HEK293 (cell line): Measurements from ENCODE around the gene C16orf86.

Experiments used
- FEZF1 ChIP-seq: fragments of 450-650 bp; formaldehyde crosslinking; IDR thresholded peaks from 2 replicates; pipeline ENCODE4 v1.5.1; 2016; ENCODE audit warnings: missing biosample characterization, missing genetic modification characterization
- GLI2 ChIP-seq: fragments of 450-650 bp; formaldehyde crosslinking; IDR thresholded peaks from 2 replicates; pipeline ENCODE4; 2017; ENCODE audit warnings: missing biosample characterization, missing genetic modification characterization, low read depth, borderline replicate concordance
- HOXC10 ChIP-seq: sonication (generic); formaldehyde crosslinking; IDR thresholded peaks from 2 replicates; pipeline ENCODE4 v1.8.1; 2023; ENCODE audit warnings: mild to moderate bottlenecking, missing genetic modification reagents
- KLF8 ChIP-seq: fragments of 450-650 bp; formaldehyde crosslinking; IDR thresholded peaks from 2 replicates; pipeline ENCODE4 v1.5.1; 2016; ENCODE audit warnings: missing biosample characterization, missing genetic modification characterization
- MZF1 ChIP-seq: fragments of 450-650 bp; formaldehyde crosslinking; IDR thresholded peaks from 2 replicates; pipeline ENCODE4 v1.5.1; 2017; ENCODE audit warnings: missing biosample characterization, missing genetic modification characterization, borderline replicate concordance
- SP3 ChIP-seq: fragments of 450-650 bp; formaldehyde crosslinking; IDR thresholded peaks from 2 replicates; pipeline ENCODE4 v1.5.1; 2016; ENCODE audit warnings: missing biosample characterization, missing genetic modification characterization
- SP7 ChIP-seq: fragments of 450-650 bp; formaldehyde crosslinking; IDR thresholded peaks from 2 replicates; pipeline ENCODE4 v1.5.1; 2016; ENCODE audit warnings: missing biosample characterization, missing genetic modification characterization
- ZBTB7A ChIP-seq: fragments of 450-650 bp; formaldehyde crosslinking; IDR thresholded peaks from 2 replicates; pipeline ENCODE4 v1.5.1; 2016; ENCODE audit warnings: low read depth, missing biosample characterization, missing genetic modification characterization
- ZIC2 ChIP-seq: fragments of 450-650 bp; formaldehyde crosslinking; IDR thresholded peaks from 2 replicates; pipeline ENCODE4 v1.5.1; 2016; ENCODE audit warnings: missing biosample characterization, missing genetic modification characterization
- ZNF121 ChIP-seq: fragments of 450-650 bp; formaldehyde crosslinking; IDR thresholded peaks from 2 replicates; pipeline ENCODE4 v1.5.1; 2016; ENCODE audit warnings: missing biosample characterization, missing genetic modification characterization
- ZNF146 ChIP-seq: fragments of 450-650 bp; formaldehyde crosslinking; IDR thresholded peaks from 2 replicates; pipeline ENCODE4 v1.5.1; 2016; ENCODE audit warnings: missing biosample characterization, missing genetic modification characterization
- ZNF19 ChIP-seq: fragments of 450-650 bp; formaldehyde crosslinking; IDR thresholded peaks from 2 replicates; pipeline ENCODE4; 2016; ENCODE audit warnings: missing biosample characterization, missing genetic modification characterization, low read depth
- ZNF211 ChIP-seq: fragments of 450-650 bp; formaldehyde crosslinking; IDR thresholded peaks from 2 replicates; pipeline ENCODE4 v1.5.1; 2016; ENCODE audit warnings: low read depth, missing biosample characterization, missing genetic modification characterization
- ZNF274 ChIP-seq, 2 experiments: fragments of 200-500 bp in 1 of 2; fragments of 450-650 bp in 1 of 2; sonication (Bioruptor generic) in 1 of 2; formaldehyde crosslinking in 1 of 2; IDR thresholded peaks; 2 replicates each; pipeline versions ENCODE4 v1.5.1 to v1.6.1; 2014 to 2016; ENCODE audit warnings: borderline replicate concordance in 1 of 2, inconsistent platforms in 1 of 2, low read length in 1 of 2, missing biosample characterization in 1 of 2, missing genetic modification characterization in 1 of 2
- ZNF324 ChIP-seq: fragments of 450-650 bp; formaldehyde crosslinking; IDR thresholded peaks from 2 replicates; pipeline ENCODE4 v1.5.1; 2016; ENCODE audit warnings: missing biosample characterization, missing genetic modification characterization
- ZNF416 ChIP-seq: fragments of 450-650 bp; formaldehyde crosslinking; IDR thresholded peaks from 2 replicates; pipeline ENCODE4 v1.5.1; 2016; ENCODE audit warnings: missing biosample characterization, missing genetic modification characterization
- ZNF423 ChIP-seq: fragments of 450-650 bp; formaldehyde crosslinking; IDR thresholded peaks from 2 replicates; pipeline ENCODE4 v1.5.1; 2016; ENCODE audit warnings: missing biosample characterization, missing genetic modification characterization
- ZNF501 ChIP-seq: fragments of 450-650 bp; formaldehyde crosslinking; IDR thresholded peaks from 2 replicates; pipeline ENCODE4 v1.5.1; 2016; ENCODE audit warnings: missing biosample characterization, missing genetic modification characterization
- ZNF510 ChIP-seq: fragments of 450-650 bp; formaldehyde crosslinking; IDR thresholded peaks from 2 replicates; pipeline ENCODE4 v1.5.1; 2018; ENCODE audit warnings: mild to moderate bottlenecking, missing genetic modification characterization, missing biosample characterization; ENCODE audit not compliant: insufficient replicate concordance
- ZNF514 ChIP-seq: fragments of 450-650 bp; formaldehyde crosslinking; IDR thresholded peaks from 2 replicates; pipeline ENCODE4 v1.5.1; 2016; ENCODE audit warnings: missing biosample characterization, missing genetic modification characterization
- ZNF521 ChIP-seq: fragments of 450-650 bp; formaldehyde crosslinking; IDR thresholded peaks from 2 replicates; pipeline ENCODE4 v1.5.1; 2017; ENCODE audit warnings: missing biosample characterization, mild to moderate bottlenecking, missing genetic modification characterization
- ZNF560 ChIP-seq: fragments of 450-650 bp; formaldehyde crosslinking; IDR thresholded peaks from 2 replicates; pipeline ENCODE4 v1.5.1; 2017; ENCODE audit warnings: missing biosample characterization, missing genetic modification characterization, borderline replicate concordance
- ZNF585B ChIP-seq: fragments of 450-650 bp; formaldehyde crosslinking; IDR thresholded peaks from 2 replicates; pipeline ENCODE4 v1.5.1; 2016; ENCODE audit warnings: missing biosample characterization, missing genetic modification characterization
- ZNF624 ChIP-seq: fragments of 450-650 bp; formaldehyde crosslinking; IDR thresholded peaks from 2 replicates; pipeline ENCODE4 v1.5.1; 2017; ENCODE audit warnings: missing biosample characterization, missing genetic modification characterization
- ZNF677 ChIP-seq: fragments of 450-650 bp; IDR thresholded peaks from 2 replicates; pipeline ENCODE4 v1.5.0; 2018; ENCODE audit warnings: missing biosample characterization, mild to moderate bottlenecking, missing genetic modification characterization, moderate library complexity
- ZNF701 ChIP-seq: fragments of 450-650 bp; formaldehyde crosslinking; IDR thresholded peaks from 2 replicates; pipeline ENCODE4 v1.5.1; 2016; ENCODE audit warnings: missing biosample characterization, missing genetic modification characterization
- ZNF792 ChIP-seq: fragments of 450-650 bp; formaldehyde crosslinking; IDR thresholded peaks from 2 replicates; pipeline ENCODE4 v1.5.1; 2016; ENCODE audit warnings: missing biosample characterization, missing genetic modification characterization
- ZSCAN16 ChIP-seq: fragments of 450-650 bp; formaldehyde crosslinking; IDR thresholded peaks from 2 replicates; pipeline ENCODE4 v1.5.1; 2016; ENCODE audit warnings: missing biosample characterization, missing genetic modification characterization
- ZSCAN23 ChIP-seq: fragments of 450-650 bp; formaldehyde crosslinking; IDR thresholded peaks from 2 replicates; pipeline ENCODE4 v1.5.1; 2016; ENCODE audit warnings: missing biosample characterization, missing genetic modification characterization
- TF ChIP-seq, protein P1 (sequence below): fragments of 450-650 bp; formaldehyde crosslinking; IDR thresholded peaks from 2 replicates; pipeline ENCODE4 v1.5.1; 2017; ENCODE audit warnings: missing biosample characterization, missing genetic modification characterization
- TF ChIP-seq, protein P2 (sequence below): fragments of 450-650 bp; formaldehyde crosslinking; IDR thresholded peaks from 2 replicates; pipeline ENCODE4 v1.5.1; 2017; ENCODE audit warnings: missing biosample characterization, missing genetic modification characterization
- TF ChIP-seq, protein P3 (sequence below): fragments of 450-650 bp; formaldehyde crosslinking; IDR thresholded peaks from 2 replicates; pipeline ENCODE4 v1.5.1; 2016; ENCODE audit warnings: missing biosample characterization, missing genetic modification characterization
- TF ChIP-seq, protein P4 (sequence below): fragments of 450-650 bp; formaldehyde crosslinking; IDR thresholded peaks from 2 replicates; pipeline ENCODE4 v1.5.1; 2016; ENCODE audit warnings: missing biosample characterization, missing genetic modification characterization

The C16orf86 gene

DNA sequence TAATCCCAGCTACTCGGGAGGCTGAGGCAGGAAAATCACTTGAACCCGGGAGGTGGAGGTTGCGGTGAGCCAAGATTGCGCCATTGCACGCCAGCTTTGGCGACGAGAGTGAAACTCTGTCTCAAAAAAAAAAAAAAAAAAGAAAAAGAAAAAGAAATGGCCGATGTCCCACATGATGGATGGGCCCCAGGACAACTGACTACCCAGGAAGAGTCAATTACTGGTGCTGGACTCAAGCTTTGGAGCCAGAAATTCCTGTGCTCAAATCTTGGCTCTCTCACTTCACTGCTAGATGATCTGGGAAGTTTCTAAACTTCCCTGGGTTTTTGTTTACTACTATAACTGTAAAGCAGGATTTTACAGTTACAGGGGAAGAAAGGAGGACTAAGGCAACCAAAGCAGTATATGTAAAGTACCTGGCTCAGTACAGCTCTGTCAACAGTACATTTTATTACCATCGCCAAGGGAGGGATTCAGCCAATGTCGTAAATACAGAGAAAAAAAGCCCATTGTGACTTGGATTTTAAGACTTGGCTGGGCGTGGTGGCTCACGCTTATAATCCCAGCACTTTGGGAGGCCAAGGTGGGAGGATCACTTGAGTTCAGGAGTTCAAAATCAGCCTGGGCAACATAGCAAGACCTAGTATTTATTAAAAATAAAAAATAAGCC is 11.9 kb downstream of the C16orf86 start (continued):
- TF ChIP-seq ZSCAN16 (tag by site-specific recombination) (peak; percentile 88), ZNF19 (tag by site-specific recombination) (no peak), ZIC2 (tag by site-specific recombination) (no peak), ZBTB7A (tag by site-specific recombination) (no peak), MZF1 (peak; percentile 81; the same call in 1 of the 2 replicates), ZNF416 (tag by site-specific recombination) (no peak), ZNF501 (tag by site-specific recombination) (no peak), ZNF677 (tag by site-specific recombination) (no peak), ZNF423 (0 out of 2 replicates have a peak, but pooled peaks have one; percentile 33), SP3 (tag by site-specific recombination) (no peak), ZNF701 (tag by site-specific recombination) (no peak), ZNF560 (tag by site-specific recombination) (no peak), ZNF274 (IDR thresholded peaks at IDR 0.05; ENCODE audit: low read length) (no peak), ZNF274 (tag by site-specific recombination; IDR thresholded peaks at IDR 0.05; ENCODE audit: borderline replicate concordance) (no peak), ZNF510 (no peak), ZNF624 (tag by site-specific recombination) (no peak), FEZF1 (no peak), ZNF211 (tag by site-specific recombination) (no peak), GLI2 (tag by site-specific recombination) (no peak), ZNF121 (tag by site-specific recombination) (peak; percentile 91), KLF8 (tag by site-specific recombination) (no peak), ZNF521 (tag by site-specific recombination) (no peak), ZNF324 (no peak), ZSCAN23 (no peak), SP7 (tag by site-specific recombination) (no peak), ZNF792 (tag by site-specific recombination) (no peak), HOXC10 (CRISPR knock-in tag) (no peak), ZNF585B (no peak), ZNF514 (no peak), ZNF146 (no peak)
- TF ChIP-seq, protein P1, sequence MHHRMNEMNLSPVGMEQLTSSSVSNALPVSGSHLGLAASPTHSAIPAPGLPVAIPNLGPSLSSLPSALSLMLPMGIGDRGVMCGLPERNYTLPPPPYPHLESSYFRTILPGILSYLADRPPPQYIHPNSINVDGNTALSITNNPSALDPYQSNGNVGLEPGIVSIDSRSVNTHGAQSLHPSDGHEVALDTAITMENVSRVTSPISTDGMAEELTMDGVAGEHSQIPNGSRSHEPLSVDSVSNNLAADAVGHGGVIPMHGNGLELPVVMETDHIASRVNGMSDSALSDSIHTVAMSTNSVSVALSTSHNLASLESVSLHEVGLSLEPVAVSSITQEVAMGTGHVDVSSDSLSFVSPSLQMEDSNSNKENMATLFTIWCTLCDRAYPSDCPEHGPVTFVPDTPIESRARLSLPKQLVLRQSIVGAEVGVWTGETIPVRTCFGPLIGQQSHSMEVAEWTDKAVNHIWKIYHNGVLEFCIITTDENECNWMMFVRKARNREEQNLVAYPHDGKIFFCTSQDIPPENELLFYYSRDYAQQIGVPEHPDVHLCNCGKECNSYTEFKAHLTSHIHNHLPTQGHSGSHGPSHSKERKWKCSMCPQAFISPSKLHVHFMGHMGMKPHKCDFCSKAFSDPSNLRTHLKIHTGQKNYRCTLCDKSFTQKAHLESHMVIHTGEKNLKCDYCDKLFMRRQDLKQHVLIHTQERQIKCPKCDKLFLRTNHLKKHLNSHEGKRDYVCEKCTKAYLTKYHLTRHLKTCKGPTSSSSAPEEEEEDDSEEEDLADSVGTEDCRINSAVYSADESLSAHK (tag by site-specific recombination) = peak; percentile 92
- TF ChIP-seq, protein P2, sequence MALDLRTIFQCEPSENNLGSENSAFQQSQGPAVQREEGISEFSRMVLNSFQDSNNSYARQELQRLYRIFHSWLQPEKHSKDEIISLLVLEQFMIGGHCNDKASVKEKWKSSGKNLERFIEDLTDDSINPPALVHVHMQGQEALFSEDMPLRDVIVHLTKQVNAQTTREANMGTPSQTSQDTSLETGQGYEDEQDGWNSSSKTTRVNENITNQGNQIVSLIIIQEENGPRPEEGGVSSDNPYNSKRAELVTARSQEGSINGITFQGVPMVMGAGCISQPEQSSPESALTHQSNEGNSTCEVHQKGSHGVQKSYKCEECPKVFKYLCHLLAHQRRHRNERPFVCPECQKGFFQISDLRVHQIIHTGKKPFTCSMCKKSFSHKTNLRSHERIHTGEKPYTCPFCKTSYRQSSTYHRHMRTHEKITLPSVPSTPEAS (tag by site-specific recombination) = no peak
- TF ChIP-seq, protein P3, sequence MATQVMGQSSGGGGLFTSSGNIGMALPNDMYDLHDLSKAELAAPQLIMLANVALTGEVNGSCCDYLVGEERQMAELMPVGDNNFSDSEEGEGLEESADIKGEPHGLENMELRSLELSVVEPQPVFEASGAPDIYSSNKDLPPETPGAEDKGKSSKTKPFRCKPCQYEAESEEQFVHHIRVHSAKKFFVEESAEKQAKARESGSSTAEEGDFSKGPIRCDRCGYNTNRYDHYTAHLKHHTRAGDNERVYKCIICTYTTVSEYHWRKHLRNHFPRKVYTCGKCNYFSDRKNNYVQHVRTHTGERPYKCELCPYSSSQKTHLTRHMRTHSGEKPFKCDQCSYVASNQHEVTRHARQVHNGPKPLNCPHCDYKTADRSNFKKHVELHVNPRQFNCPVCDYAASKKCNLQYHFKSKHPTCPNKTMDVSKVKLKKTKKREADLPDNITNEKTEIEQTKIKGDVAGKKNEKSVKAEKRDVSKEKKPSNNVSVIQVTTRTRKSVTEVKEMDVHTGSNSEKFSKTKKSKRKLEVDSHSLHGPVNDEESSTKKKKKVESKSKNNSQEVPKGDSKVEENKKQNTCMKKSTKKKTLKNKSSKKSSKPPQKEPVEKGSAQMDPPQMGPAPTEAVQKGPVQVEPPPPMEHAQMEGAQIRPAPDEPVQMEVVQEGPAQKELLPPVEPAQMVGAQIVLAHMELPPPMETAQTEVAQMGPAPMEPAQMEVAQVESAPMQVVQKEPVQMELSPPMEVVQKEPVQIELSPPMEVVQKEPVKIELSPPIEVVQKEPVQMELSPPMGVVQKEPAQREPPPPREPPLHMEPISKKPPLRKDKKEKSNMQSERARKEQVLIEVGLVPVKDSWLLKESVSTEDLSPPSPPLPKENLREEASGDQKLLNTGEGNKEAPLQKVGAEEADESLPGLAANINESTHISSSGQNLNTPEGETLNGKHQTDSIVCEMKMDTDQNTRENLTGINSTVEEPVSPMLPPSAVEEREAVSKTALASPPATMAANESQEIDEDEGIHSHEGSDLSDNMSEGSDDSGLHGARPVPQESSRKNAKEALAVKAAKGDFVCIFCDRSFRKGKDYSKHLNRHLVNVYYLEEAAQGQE (tag by site-specific recombination) = no peak
- TF ChIP-seq, protein P4, sequence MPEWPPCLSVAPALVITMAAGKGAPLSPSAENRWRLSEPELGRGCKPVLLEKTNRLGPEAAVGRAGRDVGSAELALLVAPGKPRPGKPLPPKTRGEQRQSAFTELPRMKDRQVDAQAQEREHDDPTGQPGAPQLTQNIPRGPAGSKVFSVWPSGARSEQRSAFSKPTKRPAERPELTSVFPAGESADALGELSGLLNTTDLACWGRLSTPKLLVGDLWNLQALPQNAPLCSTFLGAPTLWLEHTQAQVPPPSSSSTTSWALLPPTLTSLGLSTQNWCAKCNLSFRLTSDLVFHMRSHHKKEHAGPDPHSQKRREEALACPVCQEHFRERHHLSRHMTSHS = no peak
